Upper lobe of right lung (tissue), 1 donor: Measurements from ENCODE around the gene COQ2. TPM values are rescaled to one million over a fixed set of nuclear protein-coding genes. Genes with fewer than 3 reads are reported as not detected.
A peak's percentile ranks its signal among the peaks of the same experiment; 100 is the strongest.
"Not testable (repeated sequence)": the region's sequence is repeated elsewhere in the genome, so short reads cannot be mapped to it uniquely, and the experiment has no call there.

ENCODE experiments used
- ATAC-seq: fragments of 200-7000 bp; cut with Tn5 transposase; one replicate; pipeline ENCODE4 v1.9.1; 2020; ENCODE audit warnings: mild to moderate bottlenecking, moderate library complexity
- DNase-seq: peaks from one replicate; pipeline ENCODE4 v3.0.0-alpha.2; 2020
- H3K27ac ChIP-seq: fragments of 200-600 bp; one replicate; pipeline ENCODE4 v1.8.0; 2022
- H3K27me3 ChIP-seq: fragments of 200-600 bp; one replicate; pipeline ENCODE4 v1.8.0; 2022; ENCODE audit warnings: mild to moderate bottlenecking
- H3K36me3 ChIP-seq: fragments of 200-600 bp; one replicate; pipeline ENCODE4 v1.8.0; 2022
- H3K4me1 ChIP-seq: fragments of 200-600 bp; one replicate; pipeline ENCODE4 v1.8.0; 2022
- H3K4me3 ChIP-seq: fragments of 200-600 bp; one replicate; pipeline ENCODE4 v1.8.0; 2022; ENCODE audit warnings: mild to moderate bottlenecking
- H3K9me3 ChIP-seq: fragments of 200-600 bp; one replicate; pipeline ENCODE4 v1.8.0; 2022
- intact Hi-C: fragments of 100-400 bp; cut with DNase I; formaldehyde crosslinking; loops from one replicate; pipeline ENCODE4 v1.11.0; 2022
- total RNA-seq: library from RNA; stranded (reverse); fragmentation: NEBNext Ultra II Directional; extraction: Animal tissue kit (Norgen Biotek cat#: 25700); gene quantifications from one replicate; pipeline ENCODE4 v1.2.1, GENCODE V29; 2021
- TF ChIP-seq, protein P1 (sequence below): fragments of 200-600 bp; IDR thresholded peaks from one replicate; pipeline ENCODE4 v1.8.0; 2022; ENCODE audit warnings: antibody characterized with exemption
- donor health status: DM: no; HTN: yes; CAD: no; lungs with severe emphysema.

The COQ2 gene
- total RNA-seq, 1 donor from 2014 or later, result 12.4 TPM

DNA sequence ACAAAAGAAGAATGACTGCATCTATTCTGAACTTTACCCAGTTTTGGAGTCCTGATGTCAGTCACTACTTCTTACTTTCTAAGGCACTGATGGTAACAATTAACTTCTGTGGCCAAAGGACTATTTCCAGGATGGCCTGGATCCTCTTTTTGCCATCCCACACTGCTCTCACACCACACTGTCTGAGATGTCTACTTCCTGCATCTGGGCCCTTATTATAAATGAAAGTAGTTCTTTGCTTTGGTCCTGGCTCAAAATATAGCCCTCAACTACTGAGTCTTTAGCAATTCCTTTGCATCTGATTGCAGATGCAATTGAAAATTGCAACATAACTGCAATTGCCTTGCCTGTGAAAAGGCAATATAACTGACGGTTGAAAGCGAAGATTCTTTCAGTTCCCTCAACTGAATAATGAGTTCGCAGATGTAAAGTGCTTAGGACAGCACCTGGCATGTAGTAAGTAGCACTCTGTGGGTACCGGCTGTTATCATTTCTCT is 44.2 kb downstream of the COQ2 start:
- TF ChIP-seq, protein P1, sequence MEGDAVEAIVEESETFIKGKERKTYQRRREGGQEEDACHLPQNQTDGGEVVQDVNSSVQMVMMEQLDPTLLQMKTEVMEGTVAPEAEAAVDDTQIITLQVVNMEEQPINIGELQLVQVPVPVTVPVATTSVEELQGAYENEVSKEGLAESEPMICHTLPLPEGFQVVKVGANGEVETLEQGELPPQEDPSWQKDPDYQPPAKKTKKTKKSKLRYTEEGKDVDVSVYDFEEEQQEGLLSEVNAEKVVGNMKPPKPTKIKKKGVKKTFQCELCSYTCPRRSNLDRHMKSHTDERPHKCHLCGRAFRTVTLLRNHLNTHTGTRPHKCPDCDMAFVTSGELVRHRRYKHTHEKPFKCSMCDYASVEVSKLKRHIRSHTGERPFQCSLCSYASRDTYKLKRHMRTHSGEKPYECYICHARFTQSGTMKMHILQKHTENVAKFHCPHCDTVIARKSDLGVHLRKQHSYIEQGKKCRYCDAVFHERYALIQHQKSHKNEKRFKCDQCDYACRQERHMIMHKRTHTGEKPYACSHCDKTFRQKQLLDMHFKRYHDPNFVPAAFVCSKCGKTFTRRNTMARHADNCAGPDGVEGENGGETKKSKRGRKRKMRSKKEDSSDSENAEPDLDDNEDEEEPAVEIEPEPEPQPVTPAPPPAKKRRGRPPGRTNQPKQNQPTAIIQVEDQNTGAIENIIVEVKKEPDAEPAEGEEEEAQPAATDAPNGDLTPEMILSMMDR, result no peak
- H3K27ac ChIP-seq, result no peak overlapping the region
- no peaks in the 10 kb centered on the region for H3K9me3 ChIP-seq
- no peak for DNase-seq
- no peaks in the 10 kb centered on the region for H3K36me3 ChIP-seq
- no peaks in the 10 kb centered on the region for H3K27me3 ChIP-seq
- no peak overlapping the region for H3K4me3 ChIP-seq
- ATAC-seq, result peak; percentile 94
- intact Hi-C loops, result no loop called here
- no peaks in the 10 kb centered on the region for H3K4me1 ChIP-seq

DNA sequence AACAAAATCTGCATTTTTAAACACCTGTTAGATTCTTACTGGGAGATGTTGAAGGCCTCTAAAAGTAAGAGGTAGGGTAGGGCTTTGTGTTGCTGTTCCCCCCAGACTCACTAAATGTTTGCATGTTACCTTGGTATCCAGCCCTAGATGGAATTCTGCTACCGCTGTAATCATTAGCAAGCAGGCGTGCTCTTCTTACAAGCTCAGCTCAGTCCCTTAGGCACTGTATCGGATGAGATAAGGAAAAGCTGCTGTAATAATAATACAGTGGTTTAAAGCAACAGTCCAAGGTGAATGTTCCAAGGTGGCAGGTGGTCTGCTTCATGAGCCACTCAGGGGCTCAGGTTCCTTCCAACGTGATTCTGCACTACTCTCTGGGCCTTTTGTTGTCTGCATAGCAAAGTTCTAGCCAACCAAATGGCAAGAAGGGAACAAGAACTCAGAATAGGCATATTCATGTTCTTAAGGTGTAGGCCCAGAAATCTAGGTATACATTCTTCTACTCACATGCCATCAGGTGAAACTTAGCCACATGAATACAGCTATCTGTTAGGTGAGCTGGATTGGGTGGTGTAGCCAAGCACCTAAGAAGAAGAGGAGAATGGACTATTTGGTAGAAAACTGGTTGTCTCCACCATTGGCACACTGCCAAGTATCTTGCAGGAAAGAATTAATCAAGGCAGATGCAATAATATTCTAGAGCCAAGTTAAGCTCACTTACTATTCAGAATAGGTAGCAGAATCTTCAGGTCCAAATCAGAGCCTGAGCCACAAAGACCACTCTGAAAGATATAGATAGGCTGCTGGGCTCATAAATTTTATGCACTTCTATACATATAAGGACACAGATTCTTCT is 46.0 kb downstream of the COQ2 start:
- ATAC-seq (no peak), DNase-seq (no peak)
- intact Hi-C loops, result no loop called here
- no peak overlapping the region for H3K27ac ChIP-seq
- no peaks in the 10 kb centered on the region for H3K9me3 ChIP-seq
- TF ChIP-seq, protein P1, result no peak
- H3K27me3 ChIP-seq, result no peaks in the 10 kb centered on the region
- H3K36me3 ChIP-seq, result no peaks in the 10 kb centered on the region
- no peaks in the 10 kb centered on the region for H3K4me1 ChIP-seq
- H3K4me3 ChIP-seq, result no peak overlapping the region

DNA sequence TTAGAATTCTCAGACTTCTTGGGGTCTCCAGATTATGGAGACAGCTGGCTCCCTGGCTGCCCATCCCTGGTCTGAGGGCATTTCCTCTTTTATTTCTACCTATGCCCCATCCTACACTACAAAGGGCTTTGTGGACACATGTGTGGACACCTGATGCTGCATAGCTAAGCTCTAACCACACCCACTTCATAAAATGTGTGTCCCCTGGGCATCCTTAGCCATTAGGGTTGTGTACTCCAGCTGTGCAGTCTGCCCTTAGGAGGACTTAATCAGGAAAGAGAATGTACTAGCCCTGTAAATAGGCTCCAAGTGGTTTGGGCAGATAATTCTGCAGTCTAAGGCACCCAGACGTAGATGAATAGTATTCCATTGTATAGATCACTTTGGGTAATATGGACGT is 47.0 kb downstream of the COQ2 start:
- TF ChIP-seq, protein P1, result no peak
- Histone ChIP-seq H3K27ac (no peak overlapping the region), H3K4me1 (no peaks in the 10 kb centered on the region), H3K9me3 (no peaks in the 10 kb centered on the region), H3K27me3 (no peaks in the 10 kb centered on the region), H3K4me3 (no peak overlapping the region), H3K36me3 (no peaks in the 10 kb centered on the region)
- DNase-seq, result no peak
- intact Hi-C loops, result no loop called here
- ATAC-seq, result no peak

GRCh38 chr4:83235645-83236133 is 48.9 kb downstream of the COQ2 start:
- intact Hi-C loops, ATAC-seq, H3K4me1 ChIP-seq: not testable (repeated sequence)

GRCh38 chr4:83234902-83235644 is 49.5 kb downstream of the COQ2 start:
- H3K4me3 ChIP-seq, result no peak overlapping the region
- H3K27ac ChIP-seq, result no peak overlapping the region
- TF ChIP-seq, protein P1, result no peak
- intact Hi-C loops, result no loop called here
- DNase-seq (no peak), ATAC-seq (no peak)
- H3K4me1 ChIP-seq, result no peaks in the 10 kb centered on the region
- H3K36me3 ChIP-seq, result no peaks in the 10 kb centered on the region
- no peaks in the 10 kb centered on the region for H3K27me3 ChIP-seq
- no peaks in the 10 kb centered on the region for H3K9me3 ChIP-seq

More at GRCh38 chr4:83235645-83236133, 48.9 kb downstream of the COQ2 start:
- H3K9me3 ChIP-seq, DNase-seq, H3K27ac ChIP-seq, H3K4me3 ChIP-seq, H3K36me3 ChIP-seq, H3K27me3 ChIP-seq: not testable (repeated sequence)

GRCh38 chr4:83234387-83234786 is 50.2 kb downstream of the COQ2 start:
- H3K4me1 ChIP-seq, H3K36me3 ChIP-seq, H3K27ac ChIP-seq, H3K27me3 ChIP-seq, DNase-seq, H3K9me3 ChIP-seq, ATAC-seq, intact Hi-C loops, H3K4me3 ChIP-seq: not testable (repeated sequence)
